CD14-positive monocyte (primary cell): Measurements from ENCODE around the gene CCNY. TPM values are rescaled to one million over a fixed set of nuclear protein-coding genes. Genes with fewer than 3 reads are reported as not detected.

Source experiments
- DNase-seq, 3 donors: peaks; one replicate each; pipeline ENCODE4 v3.0.0-alpha.2; 2011 to 2022
- H2AFZ ChIP-seq: 2 replicates; pipeline ENCODE4 v1.6.0; 2012; ENCODE audit warnings: mild to moderate bottlenecking, low read depth, low read length, inconsistent platforms; ENCODE audit not compliant: insufficient read depth, poor library complexity, severe bottlenecking
- H3K27ac ChIP-seq, 2 donors: 1 replicate in 1 of 2; 2 replicates in 1 of 2; pipeline ENCODE4 v1.5.1; 2012 to 2013; ENCODE audit warnings: low read length in 2 of 2, control low read depth in 1 of 2, inconsistent platforms in 1 of 2, low read depth in 1 of 2, mild to moderate bottlenecking in 1 of 2
- H3K27me3 ChIP-seq, 2 donors: one replicate each; pipeline versions ENCODE4 v1.6.0 to v1.6.1; 2011 to 2013; ENCODE audit warnings: low read length in 2 of 2; ENCODE audit not compliant: control insufficient read depth in 2 of 2, insufficient read depth in 2 of 2
- H3K36me3 ChIP-seq, 2 donors: replicated peaks in 1 of 2; 1 replicate in 1 of 2; 2 replicates in 1 of 2; pipeline versions ENCODE4 v1.5.1 to v1.6.1; 2012 to 2013; ENCODE audit warnings: low read length in 2 of 2, control low read depth in 1 of 2, inconsistent platforms in 1 of 2, mild to moderate bottlenecking in 1 of 2; ENCODE audit not compliant: insufficient read depth in 2 of 2, control insufficient read depth in 1 of 2
- H3K4me1 ChIP-seq, 2 donors: 1 replicate in 1 of 2; 2 replicates in 1 of 2; pipeline versions ENCODE4 v1.5.1 to v1.6.1; 2012 to 2013; ENCODE audit warnings: low read length in 2 of 2, control low read depth in 1 of 2, inconsistent platforms in 1 of 2, mild to moderate bottlenecking in 1 of 2, moderate library complexity in 1 of 2; ENCODE audit not compliant: insufficient read depth in 2 of 2, control insufficient read depth in 1 of 2
- H3K4me2 ChIP-seq: replicated peaks from 2 replicates; pipeline ENCODE3; 2012; ENCODE audit warnings: low read length, moderate library complexity, mild to moderate bottlenecking; ENCODE audit not compliant: poor library complexity, severe bottlenecking; ENCODE audit errors: extremely low read depth
- H3K4me3 ChIP-seq, 3 experiments: fragments of 200-600 bp in 1 of 3; sonication (generic) in 1 of 3; replicated peaks in 1 of 3; 1 replicate in 2 of 3; 2 replicates in 1 of 3; pipeline ENCODE4 v1.5.1; 2011 to 2013; ENCODE audit warnings: low read length in 3 of 3, mild to moderate bottlenecking in 3 of 3, control low read depth in 2 of 3, low read depth in 2 of 3, inconsistent platforms in 1 of 3, moderate library complexity in 1 of 3
- H3K79me2 ChIP-seq: 2 replicates; pipeline ENCODE4 v1.6.0; 2012; ENCODE audit warnings: mild to moderate bottlenecking, control low read depth, inconsistent platforms, low read length, moderate library complexity; ENCODE audit not compliant: insufficient read depth
- H3K9ac ChIP-seq: 2 replicates; pipeline ENCODE4 v1.6.0; 2017; ENCODE audit warnings: low read length, mild to moderate bottlenecking; ENCODE audit not compliant: insufficient read depth, poor library complexity, severe bottlenecking
- H3K9me3 ChIP-seq, 2 donors: replicated peaks in 1 of 2; 1 replicate in 1 of 2; 2 replicates in 1 of 2; pipeline versions ENCODE4 v1.5.1 to v1.6.1; 2012 to 2013; ENCODE audit warnings: low read length in 2 of 2, control low read depth in 1 of 2; ENCODE audit not compliant: control insufficient read depth in 1 of 2, insufficient read depth in 1 of 2
- H4K20me1 ChIP-seq: 2 replicates; pipeline ENCODE4 v1.6.0; 2012; ENCODE audit warnings: mild to moderate bottlenecking, low read length, control low read depth, moderate library complexity; ENCODE audit not compliant: insufficient read depth
- H3K27ac Mint-ChIP-seq, 7 donors: one replicate each; pipeline ENCODE4 v1.8.0; 2020; ENCODE audit warnings: mild to moderate bottlenecking in 7 of 7, mixed read lengths in 7 of 7, moderate library complexity in 6 of 7, inconsistent platforms in 2 of 7
- H3K27me3 Mint-ChIP-seq, 3 donors: one replicate each; pipeline ENCODE4 v1.8.0; 2021 to 2022; ENCODE audit warnings: low read depth in 3 of 3, mild to moderate bottlenecking in 3 of 3, mixed read lengths in 3 of 3, moderate library complexity in 3 of 3, inconsistent platforms in 1 of 3
- H3K36me3 Mint-ChIP-seq, 2 donors: one replicate each; pipeline ENCODE4 v1.8.0; 2020; ENCODE audit warnings: mixed read lengths in 2 of 2, inconsistent platforms in 1 of 2, mild to moderate bottlenecking in 1 of 2
- H3K4me1 Mint-ChIP-seq: one replicate; pipeline ENCODE4 v1.8.0; 2020; ENCODE audit warnings: mild to moderate bottlenecking, mixed read lengths
- H3K4me3 Mint-ChIP-seq, 2 donors: one replicate each; pipeline ENCODE4 v1.8.0; 2020; ENCODE audit warnings: mild to moderate bottlenecking in 2 of 2, mixed read lengths in 2 of 2, moderate library complexity in 1 of 2
- H3K9me3 Mint-ChIP-seq, 7 donors: one replicate each; pipeline ENCODE4 v1.8.0; 2020 to 2022; ENCODE audit warnings: mixed read lengths in 7 of 7, mild to moderate bottlenecking in 6 of 7, moderate library complexity in 6 of 7, inconsistent platforms in 2 of 7
- WGBS: methylation state at CpG from one replicate; pipeline ENCODE4 v1.1.5; 2013; ENCODE audit warnings: missing lambda C conversion rate; ENCODE audit not compliant: insufficient coverage; 5-methylcytosine and 5-hydroxymethylcytosine counted together
- intact Hi-C, 2 donors: fragments of 100-400 bp; cut with micrococcal nuclease; formaldehyde crosslinking; loops; one replicate each; pipeline versions ENCODE4 v1.15.0 to v1.15.1; 2023
- polyA plus RNA-seq, 3 donors: library from polyadenylated mRNA; depleted of rRNA in 1 of 3; unstranded in 2 of 3; stranded (reverse) in 1 of 3; fragments of 300-500 nt in 2 of 3; fragments of >200 nt in 1 of 3; fragmentation: Illumina TruSeq in 2 of 3; gene quantifications; 1 replicate in 2 of 3; 2 replicates in 1 of 3; pipeline ENCODE4 v1.2.3, GENCODE V29; 2012 to 2021
- TF ChIP-seq, protein P1 (sequence below): fragments of 200-600 bp; IDR thresholded peaks from one replicate; pipeline ENCODE4 v1.8.0; 2022; ENCODE audit warnings: antibody characterized with exemption, mild to moderate bottlenecking

CCNY gene
- polyA plus RNA-seq, 3 donors: 39.9 to 116 (median 64.8) TPM

DNA sequence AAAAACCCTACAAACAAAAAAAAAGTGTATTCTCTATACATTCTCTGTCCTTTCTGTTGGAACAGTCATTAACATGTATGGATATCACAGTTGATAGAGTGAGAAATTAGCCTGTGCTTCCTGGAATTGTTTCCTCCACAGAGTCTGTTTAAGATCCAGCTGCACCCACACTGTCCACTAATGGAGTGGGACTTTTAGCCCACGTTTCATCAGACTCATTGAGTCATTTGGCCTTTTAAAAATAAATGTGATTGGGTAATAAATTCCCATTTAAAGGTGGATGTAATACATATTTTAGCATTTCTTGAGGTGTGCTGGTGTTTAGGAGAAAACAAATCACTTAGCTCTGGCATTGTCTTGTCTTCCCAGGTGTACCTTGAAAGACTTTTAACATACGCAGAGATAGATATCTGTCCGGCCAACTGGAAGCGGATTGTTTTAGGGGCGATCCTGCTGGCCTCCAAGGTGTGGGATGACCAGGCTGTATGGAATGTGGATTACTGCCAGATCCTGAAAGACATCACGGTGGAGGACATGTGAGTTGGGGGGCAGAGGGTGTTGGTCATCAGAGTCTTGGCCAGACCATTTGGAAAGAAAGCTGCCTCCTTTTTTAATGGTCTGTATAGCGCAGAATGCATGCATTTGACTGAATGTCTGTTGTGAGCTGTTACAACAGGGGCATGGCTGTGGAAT, 216.5 kb downstream of the CCNY start:
- DNase-seq: no peak
- H3K27ac Mint-ChIP-seq: peak overlapping the region in 1 of 7 donors; percentile 45
- Histone ChIP-seq H3K9ac (no peak overlapping the region), H3K79me2 (no peaks in the 10 kb centered on the region), H3K9me3 (no peaks in the 10 kb centered on the region), H4K20me1 (peaks cover 52% of the 10 kb centered on the region), H3K36me3 (peaks cover 49 to 89% of the 10 kb centered on the region in 2 donors), H3K4me1 (no peaks in the 10 kb centered on the region), H2AFZ (no peak overlapping the region), H3K27ac (no peak overlapping the region), H3K4me3 (no peak overlapping the region), H3K27me3 (no peaks in the 10 kb centered on the region), H3K4me2 (no peak overlapping the region)
- TF ChIP-seq, protein P1, sequence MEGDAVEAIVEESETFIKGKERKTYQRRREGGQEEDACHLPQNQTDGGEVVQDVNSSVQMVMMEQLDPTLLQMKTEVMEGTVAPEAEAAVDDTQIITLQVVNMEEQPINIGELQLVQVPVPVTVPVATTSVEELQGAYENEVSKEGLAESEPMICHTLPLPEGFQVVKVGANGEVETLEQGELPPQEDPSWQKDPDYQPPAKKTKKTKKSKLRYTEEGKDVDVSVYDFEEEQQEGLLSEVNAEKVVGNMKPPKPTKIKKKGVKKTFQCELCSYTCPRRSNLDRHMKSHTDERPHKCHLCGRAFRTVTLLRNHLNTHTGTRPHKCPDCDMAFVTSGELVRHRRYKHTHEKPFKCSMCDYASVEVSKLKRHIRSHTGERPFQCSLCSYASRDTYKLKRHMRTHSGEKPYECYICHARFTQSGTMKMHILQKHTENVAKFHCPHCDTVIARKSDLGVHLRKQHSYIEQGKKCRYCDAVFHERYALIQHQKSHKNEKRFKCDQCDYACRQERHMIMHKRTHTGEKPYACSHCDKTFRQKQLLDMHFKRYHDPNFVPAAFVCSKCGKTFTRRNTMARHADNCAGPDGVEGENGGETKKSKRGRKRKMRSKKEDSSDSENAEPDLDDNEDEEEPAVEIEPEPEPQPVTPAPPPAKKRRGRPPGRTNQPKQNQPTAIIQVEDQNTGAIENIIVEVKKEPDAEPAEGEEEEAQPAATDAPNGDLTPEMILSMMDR: no peak
- peaks cover 2% of the 10 kb centered on the region for H3K4me1 Mint-ChIP-seq
- whole genome bisulfite sequencing: 98% methylated on average over 6 of the region's 7 CpGs
- peaks cover 61 to 72% of the 10 kb centered on the region in 2 donors for H3K36me3 Mint-ChIP-seq
- no peaks in the 10 kb centered on the region for H3K9me3 Mint-ChIP-seq
- no peak overlapping the region for H3K4me3 Mint-ChIP-seq
- no peaks in the 10 kb centered on the region for H3K27me3 Mint-ChIP-seq
- intact Hi-C loops: loop anchor here in 1 of 2 donors (10.0 kb wide), 1 partner anchor 438 kb away; no protein-coding TSS in a partner anchor

DNA sequence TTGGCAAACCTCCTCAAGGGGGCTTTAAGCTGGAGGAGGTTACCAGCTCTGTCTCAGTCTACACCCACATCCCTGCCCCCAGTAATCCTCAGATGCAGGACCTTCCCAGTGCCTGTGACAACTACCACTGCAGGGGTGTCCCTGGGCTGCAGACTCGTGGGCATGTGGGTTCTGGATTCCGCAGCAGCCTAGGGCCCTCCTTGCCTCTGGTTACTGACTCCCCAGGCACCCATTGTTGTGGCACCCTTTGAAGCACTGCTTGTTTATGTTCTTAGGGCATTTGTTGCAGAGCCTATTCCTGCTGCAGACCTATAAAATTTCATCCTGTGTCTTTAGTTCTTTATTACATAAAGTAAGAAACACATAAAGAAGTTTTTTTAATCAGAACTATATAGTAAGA, 217.7 kb downstream of the CCNY start:
- Histone ChIP-seq H3K36me3 (peaks cover 50 to 94% of the 10 kb centered on the region in 2 donors), H3K27ac (no peak overlapping the region), H4K20me1 (peaks cover 52% of the 10 kb centered on the region), H3K4me1 (no peaks in the 10 kb centered on the region), H3K27me3 (no peaks in the 10 kb centered on the region), H3K9ac (no peak overlapping the region), H3K4me3 (no peak overlapping the region), H3K9me3 (no peaks in the 10 kb centered on the region), H3K79me2 (no peaks in the 10 kb centered on the region), H2AFZ (no peak overlapping the region), H3K4me2 (no peak overlapping the region)
- no CpG with 5 or more reads among the region's 2 CpGs for WGBS
- peaks cover 2% of the 10 kb centered on the region for H3K4me1 Mint-ChIP-seq
- intact Hi-C loops: loop anchor here in 1 of 2 donors (10.0 kb wide), 1 partner anchor 439 kb away; no protein-coding TSS in a partner anchor
- H3K36me3 Mint-ChIP-seq: peaks cover 65 to 78% of the 10 kb centered on the region in 2 donors
- H3K4me3 Mint-ChIP-seq: no peak overlapping the region
- no peaks in the 10 kb centered on the region for H3K9me3 Mint-ChIP-seq
- H3K27me3 Mint-ChIP-seq: no peaks in the 10 kb centered on the region
- no peak for DNase-seq
- H3K27ac Mint-ChIP-seq: no peak overlapping the region
- TF ChIP-seq, protein P1: no peak
